Measurements from ENCODE around the gene SEC14L1.
A peak's percentile ranks its signal among the peaks of the same experiment; 100 is the strongest.

Gene SEC14L1

GRCh38 chr17:77140878-77141767 is at the start of gene SEC14L1:
Gene SEC14L1 (plus strand): TSS chr17:77140969. CDS start chr17:77143597, 2,628 bp downstream.
- no peak for TF ChIP-seq CTCF (IDR thresholded peaks at IDR 0.05; ENCODE audit: low read length, missing control alignments)
- DNase-seq (ENCODE audit: low read depth) = peak; percentile 54

GRCh38 chr17:77092025-77092424 is 48.7 kb upstream of the SEC14L1 start:
- DNase-seq (ENCODE audit: low read depth) = no peak
- no peak overlapping the region for H3K4me3 ChIP-seq (replicated peaks; ENCODE audit: low read depth, low read length)
- no peak for TF ChIP-seq CTCF (IDR thresholded peaks at IDR 0.05; ENCODE audit: low read length, missing control alignments)

More at GRCh38 chr17:77140878-77141767, at the start of gene SEC14L1:
- H3K4me3 ChIP-seq (replicated peaks; ENCODE audit: low read depth, low read length) = peak within 1 kb of the TSS; percentile 92

- DNase-seq (ENCODE audit: low read depth) = no peak
- no peak overlapping the region for H3K4me3 ChIP-seq (replicated peaks; ENCODE audit: low read depth, low read length)
- no peak for TF ChIP-seq CTCF (IDR thresholded peaks at IDR 0.05; ENCODE audit: low read length, missing control alignments)
Observed at GRCh38 chr17:77095461-77095860, 45.3 kb upstream of the SEC14L1 start.

GRCh38 chr17:77096570-77097214 is 44.1 kb upstream of the SEC14L1 start:
- DNase-seq (ENCODE audit: low read depth) = peak; percentile 84
- no peak overlapping the region for H3K4me3 ChIP-seq (replicated peaks; ENCODE audit: low read depth, low read length)
- TF ChIP-seq CTCF (IDR thresholded peaks at IDR 0.05; ENCODE audit: low read length, missing control alignments) = peak; percentile 89

- no peak for TF ChIP-seq CTCF (IDR thresholded peaks at IDR 0.05; ENCODE audit: low read length, missing control alignments)
Observed at GRCh38 chr17:77097631-77098180, 43.1 kb upstream of the SEC14L1 start.

GRCh38 chr17:77098884-77099545 is 41.8 kb upstream of the SEC14L1 start:
- no peak overlapping the region for H3K4me3 ChIP-seq (replicated peaks; ENCODE audit: low read depth, low read length)
- DNase-seq (ENCODE audit: low read depth) = peak; percentile 94
- TF ChIP-seq CTCF (IDR thresholded peaks at IDR 0.05; ENCODE audit: low read length, missing control alignments) = no peak

More at GRCh38 chr17:77097631-77098180, 43.1 kb upstream of the SEC14L1 start:
- no peak overlapping the region for H3K4me3 ChIP-seq (replicated peaks; ENCODE audit: low read depth, low read length)
- DNase-seq (ENCODE audit: low read depth) = no peak

Data from fibroblast of pulmonary artery (primary cell).